ENCODE data around the gene PAFAH1B1.

- TF ChIP-seq POLR2AphosphoS5 (IDR thresholded peaks at IDR 0.05; ENCODE audit: insufficient read depth, low read depth, low read length) (no peak), JUN (IDR thresholded peaks at IDR 0.05; ENCODE audit: borderline replicate concordance, insufficient read depth, insufficient read length, low read depth) (no peak), EZH2 (IDR thresholded peaks at IDR 0.05; ENCODE audit: borderline replicate concordance, low read depth, low read length, severe bottlenecking) (no peak), POLR2A (IDR thresholded peaks at IDR 0.05; ENCODE audit: low read depth, low read length) (no peak)
Observed at GRCh38 chr17:2613089-2613808, 19.8 kb downstream of the PAFAH1B1 start.
